Mucosa of stomach (tissue), 1 donor: ENCODE results near the gene SZT2.
"Not testable (repeated sequence)": the region's sequence is repeated elsewhere in the genome, so short reads cannot be mapped to it uniquely, and the experiment has no call there.

ENCODE experiments used
- H3K27me3 ChIP-seq: one replicate; pipeline ENCODE4 v1.7.0; 2013; ENCODE audit warnings: mild to moderate bottlenecking, low read length; ENCODE audit not compliant: control insufficient read depth, insufficient read depth
- H3K36me3 ChIP-seq: one replicate; pipeline ENCODE4 v1.7.0; 2013; ENCODE audit warnings: low read length; ENCODE audit not compliant: control insufficient read depth, insufficient read depth
- H3K4me1 ChIP-seq: one replicate; pipeline ENCODE4 v1.7.0; 2013; ENCODE audit warnings: mild to moderate bottlenecking, low read length; ENCODE audit not compliant: control insufficient read depth, insufficient read depth
- H3K4me3 ChIP-seq: one replicate; pipeline ENCODE4 v1.7.0; 2013; ENCODE audit warnings: low read length
- H3K9ac ChIP-seq: one replicate; pipeline ENCODE4 v1.7.0; 2013; ENCODE audit warnings: mild to moderate bottlenecking, low read length, moderate library complexity
- H3K9me3 ChIP-seq: one replicate; pipeline ENCODE4 v1.7.0; 2013; ENCODE audit warnings: mild to moderate bottlenecking, low read length, moderate library complexity; ENCODE audit not compliant: control insufficient read depth
- donor health status: Pancreatic carcinoma.

The SZT2 gene

GRCh38 chr1:43400441-43400840, 10.7 kb downstream of the SZT2 start:
- H3K9me3 ChIP-seq, H3K4me3 ChIP-seq, H3K27me3 ChIP-seq, H3K9ac ChIP-seq, H3K4me1 ChIP-seq, H3K36me3 ChIP-seq: not testable (repeated sequence)

GRCh38 chr1:43402089-43402865, 12.6 kb downstream of the SZT2 start:
- Histone ChIP-seq H3K9ac (no peak overlapping the region), H3K36me3 (no peaks in the 10 kb centered on the region), H3K4me1 (no peaks in the 10 kb centered on the region), H3K9me3 (no peaks in the 10 kb centered on the region), H3K27me3 (no peaks in the 10 kb centered on the region), H3K4me3 (no peak overlapping the region)

GRCh38 chr1:43404353-43404752, 14.7 kb downstream of the SZT2 start:
- Histone ChIP-seq H3K9me3 (no peaks in the 10 kb centered on the region), H3K27me3 (no peaks in the 10 kb centered on the region), H3K4me3 (no peak overlapping the region), H3K4me1 (no peaks in the 10 kb centered on the region), H3K36me3 (no peaks in the 10 kb centered on the region), H3K9ac (no peak overlapping the region)

GRCh38 chr1:43405219-43405875, 15.6 kb downstream of the SZT2 start:
- Histone ChIP-seq H3K9ac (no peak overlapping the region), H3K4me3 (no peak overlapping the region), H3K4me1 (no peaks in the 10 kb centered on the region), H3K36me3 (no peaks in the 10 kb centered on the region), H3K9me3 (no peaks in the 10 kb centered on the region), H3K27me3 (no peaks in the 10 kb centered on the region)

- Histone ChIP-seq H3K27me3 (no peaks in the 10 kb centered on the region), H3K9me3 (no peaks in the 10 kb centered on the region), H3K9ac (no peak overlapping the region), H3K4me1 (no peaks in the 10 kb centered on the region), H3K36me3 (no peaks in the 10 kb centered on the region), H3K4me3 (no peak overlapping the region)
Observed at GRCh38 chr1:43405876-43406234, 16.2 kb downstream of the SZT2 start.

- H3K27me3 ChIP-seq, result no peaks in the 10 kb centered on the region
- peaks cover under 1% of the 10 kb centered on the region for H3K36me3 ChIP-seq
- H3K4me3 ChIP-seq, result no peak overlapping the region
- no peak overlapping the region for H3K9ac ChIP-seq
- no peaks in the 10 kb centered on the region for H3K4me1 ChIP-seq
- no peaks in the 10 kb centered on the region for H3K9me3 ChIP-seq
Observed at GRCh38 chr1:43410571-43410970, 20.9 kb downstream of the SZT2 start.

GRCh38 chr1:43413426-43413825, 23.7 kb downstream of the SZT2 start:
- H3K27me3 ChIP-seq, H3K4me3 ChIP-seq, H3K9ac ChIP-seq, H3K36me3 ChIP-seq, H3K9me3 ChIP-seq, H3K4me1 ChIP-seq: not testable (repeated sequence)

- Histone ChIP-seq H3K9ac (no peak overlapping the region), H3K27me3 (no peaks in the 10 kb centered on the region), H3K4me3 (no peak overlapping the region), H3K4me1 (no peaks in the 10 kb centered on the region), H3K9me3 (no peaks in the 10 kb centered on the region), H3K36me3 (peaks cover 7% of the 10 kb centered on the region)
Observed at GRCh38 chr1:43414634-43415223, 25.0 kb downstream of the SZT2 start.

GRCh38 chr1:43415901-43416300, 26.2 kb downstream of the SZT2 start:
- Histone ChIP-seq H3K9ac (no peak overlapping the region), H3K36me3 (peaks cover 19% of the 10 kb centered on the region), H3K9me3 (no peaks in the 10 kb centered on the region), H3K4me3 (no peak overlapping the region), H3K4me1 (no peaks in the 10 kb centered on the region), H3K27me3 (no peaks in the 10 kb centered on the region)

GRCh38 chr1:43418858-43419257, 29.2 kb downstream of the SZT2 start:
- Histone ChIP-seq H3K9ac (no peak overlapping the region), H3K27me3 (no peaks in the 10 kb centered on the region), H3K4me3 (no peak overlapping the region), H3K9me3 (no peaks in the 10 kb centered on the region), H3K36me3 (peaks cover 38% of the 10 kb centered on the region), H3K4me1 (peaks cover 1% of the 10 kb centered on the region)

GRCh38 chr1:43419627-43420425, 30.1 kb downstream of the SZT2 start:
- Histone ChIP-seq H3K27me3 (no peaks in the 10 kb centered on the region), H3K9ac (no peak overlapping the region), H3K4me3 (no peak overlapping the region), H3K4me1 (peaks cover 6% of the 10 kb centered on the region), H3K36me3 (peaks cover 48% of the 10 kb centered on the region), H3K9me3 (no peaks in the 10 kb centered on the region)

GRCh38 chr1:43420874-43421273, 31.2 kb downstream of the SZT2 start:
- Histone ChIP-seq H3K4me3 (no peak overlapping the region), H3K9me3 (no peaks in the 10 kb centered on the region), H3K9ac (no peak overlapping the region), H3K36me3 (peaks cover 55% of the 10 kb centered on the region), H3K27me3 (no peaks in the 10 kb centered on the region), H3K4me1 (peaks cover 6% of the 10 kb centered on the region)
